HCT116 (cell line): ENCODE measurements around the gene CAPN3. TPM values are rescaled to one million over a fixed set of nuclear protein-coding genes. Genes with fewer than 3 reads are reported as not detected.

Experiments
- ATAC-seq: fragments of 200-7000 bp; cut with Tn5 transposase; 2 replicates; pipeline ENCODE4 v1.9.1; 2020; ENCODE audit warnings: mild to moderate bottlenecking, moderate library complexity
- BruUV-seq: library from RNA; stranded (reverse); fragments of 400-500 nt; replicated peaks from 2 replicates; lab custom pipeline; 2021; lab: Mats Ljungman, UMichigan
- CTCF ChIA-PET: fragments of 300-600 bp; sonication (Branson Sonifier 250); formaldehyde crosslinking; loops from one replicate; lab custom pipeline; 2021; ENCODE audit warnings: antibody characterized with exemption; lab: Charles Lee
- POLR2A ChIA-PET: fragments of 300-600, 350-600 bp; sonication (Branson Sonifier 250); formaldehyde crosslinking; loops from one replicate; lab custom pipeline; 2021; ENCODE audit warnings: antibody characterized with exemption; lab: Charles Lee
- RAD21 ChIA-PET, 2 experiments: fragments of 300-600 bp; sonication (Branson Sonifier 250); formaldehyde crosslinking; loops; one replicate each; lab custom pipeline; 2023; ENCODE audit warnings: low total read pairs in 2 of 2; ENCODE audit not compliant: uncharacterized antibody in 2 of 2, unreplicated experiment in 2 of 2, low non-redundant PET in 1 of 2; lab: Charles Lee
- DNase-seq: peaks from one replicate; pipeline ENCODE4 v3.0.0-alpha.2; 2010; ENCODE audit warnings: low read depth, low spot score
- H2AFZ ChIP-seq: fragments of 200-600 bp; shearing (Covaris generic), sonication (generic); 2 replicates; pipeline ENCODE4 v1.6.1; 2017; ENCODE audit warnings: low read depth, mixed run types, mixed read lengths, antibody characterized with exemption, low read length; ENCODE audit not compliant: poor library complexity, severe bottlenecking
- H3K27ac ChIP-seq: 2 replicates; pipeline ENCODE4 v1.5.1; 2012; ENCODE audit warnings: low read depth, low read length
- H3K27me3 ChIP-seq: fragments of 200-600 bp; sonication (generic); 2 replicates; pipeline ENCODE4 v1.6.1; 2016; ENCODE audit warnings: mixed run types, low read length, mixed read lengths; ENCODE audit not compliant: insufficient read depth
- H3K36me3 ChIP-seq, 2 experiments: fragments of 200-500 bp in 1 of 2; fragments of 200-600 bp in 1 of 2; sonication (Bioruptor generic) in 1 of 2; sonication (generic) in 1 of 2; 2 replicates each; pipeline versions ENCODE4 v1.5.1 to v1.6.1; 2014 to 2016; ENCODE audit warnings: low read length in 2 of 2, inconsistent platforms in 1 of 2, mixed read lengths in 1 of 2, mixed run types in 1 of 2; ENCODE audit not compliant: insufficient read depth in 2 of 2, control insufficient read depth in 1 of 2
- H3K4me1 ChIP-seq, 2 experiments: fragments of 200-600 bp in 1 of 2; sonication (generic) in 1 of 2; 2 replicates each; pipeline versions ENCODE4 v1.5.1 to v1.6.1; 2012 to 2017; ENCODE audit warnings: low read length in 2 of 2, inconsistent platforms in 1 of 2, mild to moderate bottlenecking in 1 of 2, mixed read lengths in 1 of 2, mixed run types in 1 of 2, moderate library complexity in 1 of 2; ENCODE audit not compliant: insufficient read depth in 2 of 2, control insufficient read depth in 1 of 2
- H3K4me2 ChIP-seq: fragments of 200-600 bp; sonication (generic); 2 replicates; pipeline ENCODE4 v1.6.1; 2017; ENCODE audit warnings: mixed run types, low read length, mixed read lengths
- H3K4me3 ChIP-seq, 2 experiments: fragments of 200-600 bp in 1 of 2; sonication (generic) in 1 of 2; replicated peaks in 1 of 2; 2 replicates each; pipeline ENCODE4 v1.5.1; 2011 to 2016; ENCODE audit warnings: low read length in 2 of 2, control low read depth in 1 of 2, low read depth in 1 of 2, mild to moderate bottlenecking in 1 of 2, mixed read lengths in 1 of 2, mixed run types in 1 of 2
- H3K79me2 ChIP-seq: fragments of 200-600 bp; sonication (generic); 2 replicates; pipeline ENCODE4 v1.6.1; 2017; ENCODE audit warnings: mild to moderate bottlenecking, mixed run types, low read length, moderate library complexity, mixed read lengths; ENCODE audit not compliant: insufficient read depth
- H3K9ac ChIP-seq: fragments of 200-600 bp; sonication (generic); 2 replicates; pipeline ENCODE4 v1.6.1; 2016; ENCODE audit warnings: low read length, mixed read lengths
- H3K9me2 ChIP-seq: fragments of 200-600 bp; sonication (generic), shearing (Covaris generic); 2 replicates; pipeline ENCODE4 v1.6.1; 2017; ENCODE audit warnings: mixed run types, mild to moderate bottlenecking, moderate library complexity; ENCODE audit not compliant: insufficient read depth
- H3K9me3 ChIP-seq, 2 experiments: fragments of 200-500 bp in 1 of 2; fragments of 200-600 bp in 1 of 2; sonication (Bioruptor generic) in 1 of 2; sonication (generic) in 1 of 2; 2 replicates each; pipeline ENCODE4 v1.6.1; 2014 to 2017; ENCODE audit warnings: low read length in 2 of 2, mixed read lengths in 2 of 2, inconsistent platforms in 1 of 2, low read depth in 1 of 2, mild to moderate bottlenecking in 1 of 2, mixed run types in 1 of 2, moderate library complexity in 1 of 2; ENCODE audit not compliant: control insufficient read depth in 1 of 2, insufficient read depth in 1 of 2
- H4K20me1 ChIP-seq: fragments of 200-600 bp; sonication (generic), shearing (Covaris generic); 2 replicates; pipeline ENCODE4 v1.6.1; 2017; ENCODE audit warnings: mixed run types, mild to moderate bottlenecking, moderate library complexity; ENCODE audit not compliant: insufficient read depth
- ATF3 ChIP-seq: IDR thresholded peaks from 2 replicates; pipeline ENCODE4 v1.6.1; 2012
- EGR1 ChIP-seq: IDR thresholded peaks from 2 replicates; pipeline ENCODE4 v1.6.1; 2012; ENCODE audit warnings: low read depth
- ELF1 ChIP-seq: IDR thresholded peaks from 2 replicates; pipeline ENCODE4 v1.6.1; 2012; ENCODE audit warnings: low read depth, borderline replicate concordance
- EZH2 ChIP-seq: fragments of 200-600 bp; sonication (generic); IDR thresholded peaks from 2 replicates; pipeline ENCODE4 v1.6.1; 2017; ENCODE audit warnings: antibody characterized with exemption, mixed run types
- JUND ChIP-seq: IDR thresholded peaks from 2 replicates; pipeline ENCODE4 v1.6.1; 2012
- POLR2AphosphoS5 ChIP-seq: IDR thresholded peaks from 2 replicates; pipeline ENCODE4 v1.6.1; 2011; ENCODE audit warnings: mild to moderate bottlenecking, low read depth, low read length, moderate library complexity
- RAD21 ChIP-seq: IDR thresholded peaks from 2 replicates; pipeline ENCODE4 v1.6.1; 2012; ENCODE audit warnings: low read depth, mild to moderate bottlenecking
- SIN3A ChIP-seq: IDR thresholded peaks from 2 replicates; pipeline ENCODE4 v1.6.1; 2012; ENCODE audit warnings: low read depth
- SP1 ChIP-seq: IDR thresholded peaks from 2 replicates; pipeline ENCODE4 v1.6.1; 2012; ENCODE audit warnings: low read depth
- SRF ChIP-seq: IDR thresholded peaks from 2 replicates; pipeline ENCODE4 v1.6.1; 2012; ENCODE audit warnings: low read depth
- YY1 ChIP-seq: IDR thresholded peaks from 2 replicates; pipeline ENCODE4 v1.6.1; 2011; ENCODE audit warnings: low read length, low read depth, moderate library complexity, mild to moderate bottlenecking; ENCODE audit not compliant: insufficient replicate concordance; ENCODE audit errors: extremely low read depth
- ZFX ChIP-seq: fragments of 450-650 bp; IDR thresholded peaks from 2 replicates; pipeline ENCODE4 v1.6.1; 2017
- intact Hi-C: fragments of 100-400 bp; cut with micrococcal nuclease; formaldehyde crosslinking; loops from 2 replicates; pipeline ENCODE4 v1.10.0; 2022
- total RNA-seq: library from RNA; stranded (reverse); gene quantifications from one replicate; pipeline ENCODE4 v1.2.1, GENCODE V29; 2021; ENCODE audit not compliant: unreplicated experiment
- TF ChIP-seq, protein P1 (sequence below), 3 experiments: fragments of 200-600 bp in 1 of 3; sonication (generic) in 1 of 3; IDR thresholded peaks in 2 of 3; conservative IDR thresholded peaks in 1 of 3; 2 replicates each; pipeline ENCODE4 v1.5.1; 2012 to 2017; ENCODE audit warnings: low read depth in 2 of 3, low read length in 2 of 3, antibody characterized with exemption in 1 of 3, borderline replicate concordance in 1 of 3, control low read depth in 1 of 3, mild to moderate bottlenecking in 1 of 3, mixed read lengths in 1 of 3, mixed run types in 1 of 3, moderate library complexity in 1 of 3; ENCODE audit not compliant: insufficient read depth in 1 of 3

The CAPN3 gene
- total RNA-seq, 1 experiment from 2014 or later: 1.8 TPM

GRCh38 chr15:42461261-42461660 lies 102.0 kb downstream of the CAPN3 start:
- Histone ChIP-seq H3K9me3 (no peaks in the 10 kb centered on the region), H3K4me3 (no peak overlapping the region), H3K4me2 (no peak overlapping the region), H3K4me1 (no peaks in the 10 kb centered on the region), H3K36me3 (no peaks in the 10 kb centered on the region; a peak in 2 of 4 replicates), H4K20me1 (no peaks in the 10 kb centered on the region), H3K9ac (no peak overlapping the region), H3K27ac (no peak overlapping the region), H3K27me3 (no peaks in the 10 kb centered on the region), H3K79me2 (no peaks in the 10 kb centered on the region; the same call in 1 of the 2 replicates), H3K9me2 (no peaks in the 10 kb centered on the region), H2AFZ (no peak overlapping the region)
- TF ChIP-seq ATF3 (no peak), JUND (no peak), EGR1 (no peak), SRF (no peak), ZFX (no peak), SP1 (no peak), YY1 (no peak), POLR2AphosphoS5 (no peak), EZH2 (no peak), SIN3A (no peak), ELF1 (no peak), RAD21 (no peak)
- TF ChIP-seq, protein P1, sequence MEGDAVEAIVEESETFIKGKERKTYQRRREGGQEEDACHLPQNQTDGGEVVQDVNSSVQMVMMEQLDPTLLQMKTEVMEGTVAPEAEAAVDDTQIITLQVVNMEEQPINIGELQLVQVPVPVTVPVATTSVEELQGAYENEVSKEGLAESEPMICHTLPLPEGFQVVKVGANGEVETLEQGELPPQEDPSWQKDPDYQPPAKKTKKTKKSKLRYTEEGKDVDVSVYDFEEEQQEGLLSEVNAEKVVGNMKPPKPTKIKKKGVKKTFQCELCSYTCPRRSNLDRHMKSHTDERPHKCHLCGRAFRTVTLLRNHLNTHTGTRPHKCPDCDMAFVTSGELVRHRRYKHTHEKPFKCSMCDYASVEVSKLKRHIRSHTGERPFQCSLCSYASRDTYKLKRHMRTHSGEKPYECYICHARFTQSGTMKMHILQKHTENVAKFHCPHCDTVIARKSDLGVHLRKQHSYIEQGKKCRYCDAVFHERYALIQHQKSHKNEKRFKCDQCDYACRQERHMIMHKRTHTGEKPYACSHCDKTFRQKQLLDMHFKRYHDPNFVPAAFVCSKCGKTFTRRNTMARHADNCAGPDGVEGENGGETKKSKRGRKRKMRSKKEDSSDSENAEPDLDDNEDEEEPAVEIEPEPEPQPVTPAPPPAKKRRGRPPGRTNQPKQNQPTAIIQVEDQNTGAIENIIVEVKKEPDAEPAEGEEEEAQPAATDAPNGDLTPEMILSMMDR (IDR thresholded peaks at IDR 0.05 in 2 of 3, conservative IDR thresholded peaks at IDR 0.05 in 1 of 3; ENCODE audit: borderline replicate concordance in 1 of 3, insufficient read depth in 1 of 3, low read depth in 2 of 3, low read length in 2 of 3): no peak
- RAD21 ChIA-PET: no interaction called here
- intact Hi-C loops: no loop called here
- DNase-seq (no peak), ATAC-seq (no peak)
- CTCF ChIA-PET: no interaction called here
- POLR2A ChIA-PET: no interaction called here
- BruUV-seq: no TSS peak

Other genes starting within 250 kb of the CAPN3 start
- gene PLA2G4F, start 202.9 kb upstream of the CAPN3 start, total RNA-seq: 0.05 TPM
- 40.1 TPM for gene VPS39, start 151.2 kb upstream of the CAPN3 start, total RNA-seq
- gene GANC, start 86.3 kb upstream of the CAPN3 start, total RNA-seq: 13.1 TPM
- gene TMEM87A, start 86.1 kb upstream of the CAPN3 start, total RNA-seq: 44.0 TPM
- gene ZNF106, start 131.6 kb downstream of the CAPN3 start, total RNA-seq: 28.5 TPM
- 31.2 TPM for gene SNAP23, start 136.1 kb downstream of the CAPN3 start, total RNA-seq
- gene LRRC57, start 189.3 kb downstream of the CAPN3 start, total RNA-seq: 16.6 TPM
- 39.8 TPM for gene HAUS2, start 189.3 kb downstream of the CAPN3 start, total RNA-seq
- gene STARD9, start 216.1 kb downstream of the CAPN3 start, total RNA-seq: 5.0 TPM